ENCODE results near the gene MAN1A2.

MAN1A2 gene

DNA sequence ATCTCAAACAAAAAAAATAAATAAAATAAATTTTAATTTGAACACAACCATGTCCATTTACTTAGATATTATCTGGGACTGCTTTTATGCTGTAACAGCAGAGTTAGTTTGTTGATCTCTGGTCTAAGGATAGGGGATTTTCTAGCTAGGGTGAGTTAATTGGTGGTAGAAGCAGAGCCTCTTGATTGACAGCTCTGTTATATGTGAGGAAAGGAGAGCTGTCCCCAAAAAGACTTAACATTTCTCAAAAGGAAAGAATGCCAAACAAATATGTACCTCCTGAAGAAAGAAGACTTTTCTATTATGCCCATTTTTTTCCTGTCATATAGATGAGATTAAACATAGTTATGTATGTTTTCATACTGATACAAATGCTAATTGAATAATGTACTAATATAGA is 37.8 kb downstream of the MAN1A2 start (continued):
- TF ChIP-seq ZEB2 (tag by site-specific recombination; IDR thresholded peaks at IDR 0.05) (no peak), ZNF707 (tag by site-specific recombination; IDR thresholded peaks at IDR 0.05) (no peak), ZSCAN30 (tag by site-specific recombination; IDR thresholded peaks at IDR 0.05) (no peak), ZNF521 (tag by site-specific recombination; IDR thresholded peaks at IDR 0.05) (no peak)

- H3K27ac ChIP-seq (ENCODE audit: extremely low read depth, low read depth, low read length) = no peak overlapping the region
- TF ChIP-seq ZSCAN4 (tag by site-specific recombination; IDR thresholded peaks at IDR 0.05) (no peak), ZNF416 (tag by site-specific recombination; IDR thresholded peaks at IDR 0.05) (no peak), ZNF704 (tag by site-specific recombination; IDR thresholded peaks at IDR 0.05) (no peak), ZNF404 (tag by site-specific recombination; IDR thresholded peaks at IDR 0.05) (no peak), KLF17 (tag by site-specific recombination; IDR thresholded peaks at IDR 0.05) (no peak), ZNF692 (tag by site-specific recombination; IDR thresholded peaks at IDR 0.05) (no peak), ZSCAN16 (tag by site-specific recombination; IDR thresholded peaks at IDR 0.05) (no peak), ZNF629 (tag by site-specific recombination; IDR thresholded peaks at IDR 0.05) (no peak), ZBTB7A (tag by site-specific recombination; IDR thresholded peaks at IDR 0.05; ENCODE audit: low read depth) (no peak), ZNF501 (tag by site-specific recombination; IDR thresholded peaks at IDR 0.05) (no peak), ZNF121 (tag by site-specific recombination; IDR thresholded peaks at IDR 0.05) (no peak), ZNF837 (tag by site-specific recombination; IDR thresholded peaks at IDR 0.05) (no peak), ZNF2 (tag by site-specific recombination; IDR thresholded peaks at IDR 0.05) (no peak), ZNF341 (tag by site-specific recombination; IDR thresholded peaks at IDR 0.05; ENCODE audit: low read depth) (no peak)
- TF ChIP-seq, protein P1, sequence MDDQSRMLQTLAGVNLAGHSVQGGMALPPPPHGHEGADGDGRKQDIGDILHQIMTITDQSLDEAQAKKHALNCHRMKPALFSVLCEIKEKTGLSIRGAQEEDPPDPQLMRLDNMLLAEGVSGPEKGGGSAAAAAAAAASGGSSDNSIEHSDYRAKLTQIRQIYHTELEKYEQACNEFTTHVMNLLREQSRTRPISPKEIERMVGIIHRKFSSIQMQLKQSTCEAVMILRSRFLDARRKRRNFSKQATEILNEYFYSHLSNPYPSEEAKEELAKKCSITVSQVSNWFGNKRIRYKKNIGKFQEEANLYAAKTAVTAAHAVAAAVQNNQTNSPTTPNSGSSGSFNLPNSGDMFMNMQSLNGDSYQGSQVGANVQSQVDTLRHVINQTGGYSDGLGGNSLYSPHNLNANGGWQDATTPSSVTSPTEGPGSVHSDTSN (CRISPR knock-in tag; IDR thresholded peaks at IDR 0.05) = no peak
- TF ChIP-seq, protein P2, sequence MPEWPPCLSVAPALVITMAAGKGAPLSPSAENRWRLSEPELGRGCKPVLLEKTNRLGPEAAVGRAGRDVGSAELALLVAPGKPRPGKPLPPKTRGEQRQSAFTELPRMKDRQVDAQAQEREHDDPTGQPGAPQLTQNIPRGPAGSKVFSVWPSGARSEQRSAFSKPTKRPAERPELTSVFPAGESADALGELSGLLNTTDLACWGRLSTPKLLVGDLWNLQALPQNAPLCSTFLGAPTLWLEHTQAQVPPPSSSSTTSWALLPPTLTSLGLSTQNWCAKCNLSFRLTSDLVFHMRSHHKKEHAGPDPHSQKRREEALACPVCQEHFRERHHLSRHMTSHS (tag by site-specific recombination; IDR thresholded peaks at IDR 0.05) = no peak
- TF ChIP-seq, protein P3, sequence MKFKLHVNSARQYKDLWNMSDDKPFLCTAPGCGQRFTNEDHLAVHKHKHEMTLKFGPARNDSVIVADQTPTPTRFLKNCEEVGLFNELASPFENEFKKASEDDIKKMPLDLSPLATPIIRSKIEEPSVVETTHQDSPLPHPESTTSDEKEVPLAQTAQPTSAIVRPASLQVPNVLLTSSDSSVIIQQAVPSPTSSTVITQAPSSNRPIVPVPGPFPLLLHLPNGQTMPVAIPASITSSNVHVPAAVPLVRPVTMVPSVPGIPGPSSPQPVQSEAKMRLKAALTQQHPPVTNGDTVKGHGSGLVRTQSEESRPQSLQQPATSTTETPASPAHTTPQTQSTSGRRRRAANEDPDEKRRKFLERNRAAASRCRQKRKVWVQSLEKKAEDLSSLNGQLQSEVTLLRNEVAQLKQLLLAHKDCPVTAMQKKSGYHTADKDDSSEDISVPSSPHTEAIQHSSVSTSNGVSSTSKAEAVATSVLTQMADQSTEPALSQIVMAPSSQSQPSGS (tag by site-specific recombination; IDR thresholded peaks at IDR 0.05; ENCODE audit: low read depth) = no peak
- ChIA-PET CTCF (interaction anchor here (0.6 kb wide), 1 partner anchor 14 kb away, joined by 4 read pairs; no protein-coding TSS in a partner anchor), POLR2A (no interaction called here)
- H3K4me1 ChIP-seq (ENCODE audit: control insufficient read depth, insufficient read depth, low read length) = no peaks in the 10 kb centered on the region
- peaks cover 0 to 9% of the 10 kb centered on the region in 2 experiments; a peak in 1 of 3 replicates for H3K36me3 ChIP-seq (ENCODE audit: control insufficient read depth in 2 of 2, insufficient read depth in 1 of 2, low read length in 2 of 2)
- H3K9me3 ChIP-seq (ENCODE audit: control insufficient read depth, insufficient read depth, low read depth, low read length) = no peaks in the 10 kb centered on the region
- no peak overlapping the region for H3K4me3 ChIP-seq (ENCODE audit: low read depth, low read length)
Observed at GRCh38 chr1:117412472-117412871, 45.2 kb downstream of the MAN1A2 start.
